HepG2 (cell line): ENCODE data around the gene SH3BP2. TPM values are rescaled to one million over a fixed set of nuclear protein-coding genes. Genes with fewer than 3 reads are reported as not detected.
A peak's percentile ranks its signal among the peaks of the same experiment; 100 is the strongest.

ENCODE experiments used
- AGO2 ChIP-seq: fragments of 200-400 bp; formaldehyde crosslinking; optimal IDR thresholded peaks from 2 replicates; pipeline ENCODE3; 2017; ENCODE audit warnings: mild to moderate bottlenecking, low read depth, low read length, moderate library complexity
- ATRX ChIP-seq: sonication (generic); formaldehyde crosslinking; IDR thresholded peaks from 2 replicates; pipeline ENCODE4 v1.4.0; 2020; ENCODE audit warnings: missing genetic modification reagents, borderline replicate concordance
- BORCS8-MEF2B ChIP-seq: sonication (generic); formaldehyde crosslinking; IDR thresholded peaks from 2 replicates; pipeline ENCODE4 v1.8.0; 2022; ENCODE audit warnings: mild to moderate bottlenecking, missing genetic modification reagents
- CREM ChIP-seq, 2 experiments: sonication (generic) in 1 of 2; formaldehyde crosslinking in 1 of 2; IDR thresholded peaks; 2 replicates each; pipeline versions ENCODE4 v1.4.0 to v1.6.1; 2016 to 2020; ENCODE audit warnings: antibody characterized with exemption in 1 of 2, mild to moderate bottlenecking in 1 of 2, missing genetic modification reagents in 1 of 2
- EHMT2 ChIP-seq: fragments of 200-600 bp; sonication (generic); IDR thresholded peaks from 2 replicates; pipeline ENCODE4 v1.7.0; 2017; ENCODE audit warnings: antibody characterized with exemption, low read depth, low read length, borderline replicate concordance
- HIVEP1 ChIP-seq: sonication (generic); formaldehyde crosslinking; IDR thresholded peaks from 2 replicates; pipeline ENCODE4 v1.4.0; 2020; ENCODE audit warnings: mild to moderate bottlenecking, missing genetic modification reagents
- KAT2B ChIP-seq: fragments of 150-350 bp; IDR thresholded peaks from 2 replicates; pipeline ENCODE4 v1.6.1; 2014; ENCODE audit warnings: low read depth, low read length, borderline replicate concordance
- MIER3 ChIP-seq: IDR thresholded peaks from 2 replicates; pipeline ENCODE4 v1.6.1; 2016; ENCODE audit warnings: missing compliant biosample characterization, borderline replicate concordance
- MTA1 ChIP-seq: sonication (generic); formaldehyde crosslinking; IDR thresholded peaks from 2 replicates; pipeline ENCODE4 v1.4.0; 2020; ENCODE audit warnings: missing genetic modification reagents, mild to moderate bottlenecking, borderline replicate concordance
- MYC ChIP-seq: sonication (generic); formaldehyde crosslinking; IDR thresholded peaks from 2 replicates; pipeline ENCODE4 v1.9.0; 2021; ENCODE audit warnings: missing genetic modification reagents, borderline replicate concordance
- NFKB2 ChIP-seq: sonication (generic); formaldehyde crosslinking; IDR thresholded peaks from 2 replicates; pipeline ENCODE4 v1.4.0; 2020; ENCODE audit warnings: missing genetic modification reagents, borderline replicate concordance
- RFX3 ChIP-seq: IDR thresholded peaks from 2 replicates; pipeline ENCODE4 v1.6.1; 2016; ENCODE audit warnings: missing biosample characterization, missing genetic modification reagents
- ZFP62 ChIP-seq: sonication (generic); formaldehyde crosslinking; IDR thresholded peaks from 2 replicates; pipeline ENCODE4 v1.4.0; 2020; ENCODE audit warnings: missing genetic modification reagents
- ZNF235 ChIP-seq: sonication (generic); formaldehyde crosslinking; IDR thresholded peaks from 2 replicates; pipeline ENCODE4 v1.8.1; 2023; ENCODE audit warnings: mild to moderate bottlenecking, missing genetic modification reagents, borderline replicate concordance
- ZNF564 ChIP-seq: sonication (generic); formaldehyde crosslinking; IDR thresholded peaks from 2 replicates; pipeline ENCODE4 v1.8.1; 2023; ENCODE audit warnings: mild to moderate bottlenecking, missing genetic modification reagents
- ZNF839 ChIP-seq: sonication (generic); formaldehyde crosslinking; IDR thresholded peaks from 2 replicates; pipeline ENCODE4 v1.4.0; 2020; ENCODE audit warnings: missing genetic modification reagents, mild to moderate bottlenecking, borderline replicate concordance
- polyA plus RNA-seq, 8 experiments: library from polyadenylated mRNA; depleted of rRNA in 3 of 8; stranded (reverse) in 7 of 8; unstranded in 1 of 8; fragments of >200 nt; fragmentation: Illumina TruSeq in 4 of 8; extraction: Trizol in 4 of 8; gene quantifications; 2 replicates each; pipeline versions ENCODE4 v1.2.1 to v1.2.3, GENCODE V29; 2011 to 2016; ENCODE audit warnings: low read depth in 4 of 8, missing spikeins in 1 of 8, mixed read lengths in 1 of 8; ENCODE audit not compliant: insufficient read depth in 1 of 8
- total RNA-seq, 5 experiments: library from RNA; depleted of rRNA; stranded (reverse); fragments of >200 nt; fragmentation: Illumina TruSeq; extraction: Trizol; gene quantifications; 2 replicates each; pipeline ENCODE4 v1.2.3, GENCODE V29; 2016; ENCODE audit warnings: low read depth in 1 of 5
- TF ChIP-seq, protein P1 (sequence below): sonication (generic); formaldehyde crosslinking; IDR thresholded peaks from 2 replicates; pipeline ENCODE4 v1.5.1; 2020; ENCODE audit warnings: mild to moderate bottlenecking, missing genetic modification reagents, moderate library complexity
- TF ChIP-seq, protein P2 (sequence below), 2 experiments: fragments of 450-650 bp in 1 of 2; sonication (generic) in 1 of 2; formaldehyde crosslinking; IDR thresholded peaks; 2 replicates each; pipeline versions ENCODE4 v1.5.0 to v1.8.0; 2020 to 2022; ENCODE audit warnings: mild to moderate bottlenecking in 1 of 2, missing genetic modification reagents in 1 of 2
- TF ChIP-seq, protein P3 (sequence below): fragments of 450-650 bp; IDR thresholded peaks from 2 replicates; pipeline ENCODE4 v1.6.1; 2017
- TF ChIP-seq, protein P4 (sequence below): sonication (generic); formaldehyde crosslinking; IDR thresholded peaks from 2 replicates; pipeline ENCODE4 v1.9.0; 2021; ENCODE audit warnings: missing genetic modification reagents, borderline replicate concordance

The SH3BP2 gene
- total and polyA plus RNA-seq, 2 of the 13 experiments (the other 11 are each of a cell fraction or from before 2014, with no cell fraction given): 16.9 to 34.5 TPM

DNA sequence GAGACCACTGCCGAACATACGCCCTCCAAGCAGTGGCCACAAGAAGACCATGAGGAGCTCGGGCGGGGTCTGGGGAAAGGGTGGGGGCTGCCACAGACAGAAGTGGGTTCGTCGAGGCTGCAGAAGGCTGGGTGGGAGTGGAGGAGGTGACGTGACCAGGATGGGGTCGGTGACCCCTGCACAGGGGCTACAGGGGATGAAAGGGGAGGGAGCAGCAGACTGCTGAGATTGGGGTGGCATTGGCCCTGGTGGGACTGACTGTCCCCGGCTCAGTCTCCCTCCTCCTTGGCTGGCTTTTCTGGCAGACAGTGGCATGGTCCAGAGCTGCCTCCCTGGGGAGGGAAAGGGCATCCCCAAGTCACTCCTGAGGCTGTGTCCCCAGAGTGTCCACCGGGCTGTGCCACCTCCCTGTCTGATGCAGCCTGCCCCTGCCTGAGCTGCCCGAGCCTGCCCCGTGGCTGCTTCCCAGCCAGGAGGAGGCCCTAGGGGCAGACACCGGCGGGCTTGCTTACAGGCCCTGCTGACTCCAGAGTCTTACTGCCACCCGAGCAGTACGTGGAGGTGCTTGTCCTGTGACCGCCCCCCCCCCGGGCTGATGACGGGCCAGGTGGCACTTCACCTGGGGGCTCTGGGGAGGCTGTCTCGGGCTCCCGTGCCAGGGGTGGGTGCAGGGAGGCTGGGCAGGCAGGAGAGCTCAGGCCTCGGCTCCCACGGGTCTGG lies 7.2 kb downstream of the SH3BP2 start (continued):
- TF ChIP-seq, protein P1, sequence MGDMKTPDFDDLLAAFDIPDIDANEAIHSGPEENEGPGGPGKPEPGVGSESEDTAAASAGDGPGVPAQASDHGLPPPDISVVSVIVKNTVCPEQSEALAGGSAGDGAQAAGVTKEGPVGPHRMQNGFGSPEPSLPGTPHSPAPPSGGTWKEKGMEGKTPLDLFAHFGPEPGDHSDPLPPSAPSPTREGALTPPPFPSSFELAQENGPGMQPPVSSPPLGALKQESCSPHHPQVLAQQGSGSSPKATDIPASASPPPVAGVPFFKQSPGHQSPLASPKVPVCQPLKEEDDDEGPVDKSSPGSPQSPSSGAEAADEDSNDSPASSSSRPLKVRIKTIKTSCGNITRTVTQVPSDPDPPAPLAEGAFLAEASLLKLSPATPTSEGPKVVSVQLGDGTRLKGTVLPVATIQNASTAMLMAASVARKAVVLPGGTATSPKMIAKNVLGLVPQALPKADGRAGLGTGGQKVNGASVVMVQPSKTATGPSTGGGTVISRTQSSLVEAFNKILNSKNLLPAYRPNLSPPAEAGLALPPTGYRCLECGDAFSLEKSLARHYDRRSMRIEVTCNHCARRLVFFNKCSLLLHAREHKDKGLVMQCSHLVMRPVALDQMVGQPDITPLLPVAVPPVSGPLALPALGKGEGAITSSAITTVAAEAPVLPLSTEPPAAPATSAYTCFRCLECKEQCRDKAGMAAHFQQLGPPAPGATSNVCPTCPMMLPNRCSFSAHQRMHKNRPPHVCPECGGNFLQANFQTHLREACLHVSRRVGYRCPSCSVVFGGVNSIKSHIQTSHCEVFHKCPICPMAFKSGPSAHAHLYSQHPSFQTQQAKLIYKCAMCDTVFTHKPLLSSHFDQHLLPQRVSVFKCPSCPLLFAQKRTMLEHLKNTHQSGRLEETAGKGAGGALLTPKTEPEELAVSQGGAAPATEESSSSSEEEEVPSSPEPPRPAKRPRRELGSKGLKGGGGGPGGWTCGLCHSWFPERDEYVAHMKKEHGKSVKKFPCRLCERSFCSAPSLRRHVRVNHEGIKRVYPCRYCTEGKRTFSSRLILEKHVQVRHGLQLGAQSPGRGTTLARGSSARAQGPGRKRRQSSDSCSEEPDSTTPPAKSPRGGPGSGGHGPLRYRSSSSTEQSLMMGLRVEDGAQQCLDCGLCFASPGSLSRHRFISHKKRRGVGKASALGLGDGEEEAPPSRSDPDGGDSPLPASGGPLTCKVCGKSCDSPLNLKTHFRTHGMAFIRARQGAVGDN (CRISPR knock-in tag): no peak
- TF ChIP-seq RFX3 (CRISPR knock-in tag) (no peak), ZNF235 (0 out of 2 replicates have a peak, but pooled peaks have one; percentile 53), HIVEP1 (CRISPR knock-in tag) (0 out of 2 replicates have a peak, but pooled peaks have one; percentile 17), BORCS8-MEF2B (CRISPR knock-in tag) (no peak), ZNF839 (no peak), ZNF564 (CRISPR knock-in tag) (0 out of 2 replicates have a peak, but pooled peaks have one; percentile 6), ATRX (CRISPR knock-in tag) (no peak), CREM (IDR thresholded peaks at IDR 0.05) (no peak), CREM (CRISPR knock-in tag; IDR thresholded peaks at IDR 0.05) (no peak), MIER3 (CRISPR knock-in tag) (no peak), MYC (0 out of 2 replicates have a peak, but pooled peaks have one; percentile 13), ZFP62 (CRISPR knock-in tag) (no peak), NFKB2 (CRISPR knock-in tag) (no peak), AGO2 (peak; percentile 94), KAT2B (no peak), MTA1 (CRISPR knock-in tag) (no peak), EHMT2 (no peak)
- TF ChIP-seq, protein P2, sequence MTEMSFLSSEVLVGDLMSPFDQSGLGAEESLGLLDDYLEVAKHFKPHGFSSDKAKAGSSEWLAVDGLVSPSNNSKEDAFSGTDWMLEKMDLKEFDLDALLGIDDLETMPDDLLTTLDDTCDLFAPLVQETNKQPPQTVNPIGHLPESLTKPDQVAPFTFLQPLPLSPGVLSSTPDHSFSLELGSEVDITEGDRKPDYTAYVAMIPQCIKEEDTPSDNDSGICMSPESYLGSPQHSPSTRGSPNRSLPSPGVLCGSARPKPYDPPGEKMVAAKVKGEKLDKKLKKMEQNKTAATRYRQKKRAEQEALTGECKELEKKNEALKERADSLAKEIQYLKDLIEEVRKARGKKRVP (CRISPR knock-in tag; IDR thresholded peaks at IDR 0.05): 0 out of 4 replicates have a peak, but pooled peaks of 1 of the 2 experiments have one; percentile 4
- TF ChIP-seq, protein P3, sequence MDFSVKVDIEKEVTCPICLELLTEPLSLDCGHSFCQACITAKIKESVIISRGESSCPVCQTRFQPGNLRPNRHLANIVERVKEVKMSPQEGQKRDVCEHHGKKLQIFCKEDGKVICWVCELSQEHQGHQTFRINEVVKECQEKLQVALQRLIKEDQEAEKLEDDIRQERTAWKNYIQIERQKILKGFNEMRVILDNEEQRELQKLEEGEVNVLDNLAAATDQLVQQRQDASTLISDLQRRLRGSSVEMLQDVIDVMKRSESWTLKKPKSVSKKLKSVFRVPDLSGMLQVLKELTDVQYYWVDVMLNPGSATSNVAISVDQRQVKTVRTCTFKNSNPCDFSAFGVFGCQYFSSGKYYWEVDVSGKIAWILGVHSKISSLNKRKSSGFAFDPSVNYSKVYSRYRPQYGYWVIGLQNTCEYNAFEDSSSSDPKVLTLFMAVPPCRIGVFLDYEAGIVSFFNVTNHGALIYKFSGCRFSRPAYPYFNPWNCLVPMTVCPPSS: no peak
- TF ChIP-seq, protein P4, sequence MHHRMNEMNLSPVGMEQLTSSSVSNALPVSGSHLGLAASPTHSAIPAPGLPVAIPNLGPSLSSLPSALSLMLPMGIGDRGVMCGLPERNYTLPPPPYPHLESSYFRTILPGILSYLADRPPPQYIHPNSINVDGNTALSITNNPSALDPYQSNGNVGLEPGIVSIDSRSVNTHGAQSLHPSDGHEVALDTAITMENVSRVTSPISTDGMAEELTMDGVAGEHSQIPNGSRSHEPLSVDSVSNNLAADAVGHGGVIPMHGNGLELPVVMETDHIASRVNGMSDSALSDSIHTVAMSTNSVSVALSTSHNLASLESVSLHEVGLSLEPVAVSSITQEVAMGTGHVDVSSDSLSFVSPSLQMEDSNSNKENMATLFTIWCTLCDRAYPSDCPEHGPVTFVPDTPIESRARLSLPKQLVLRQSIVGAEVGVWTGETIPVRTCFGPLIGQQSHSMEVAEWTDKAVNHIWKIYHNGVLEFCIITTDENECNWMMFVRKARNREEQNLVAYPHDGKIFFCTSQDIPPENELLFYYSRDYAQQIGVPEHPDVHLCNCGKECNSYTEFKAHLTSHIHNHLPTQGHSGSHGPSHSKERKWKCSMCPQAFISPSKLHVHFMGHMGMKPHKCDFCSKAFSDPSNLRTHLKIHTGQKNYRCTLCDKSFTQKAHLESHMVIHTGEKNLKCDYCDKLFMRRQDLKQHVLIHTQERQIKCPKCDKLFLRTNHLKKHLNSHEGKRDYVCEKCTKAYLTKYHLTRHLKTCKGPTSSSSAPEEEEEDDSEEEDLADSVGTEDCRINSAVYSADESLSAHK (CRISPR knock-in tag): no peak
